Loucy (cell line): ENCODE results near the gene SMYD2.

Experiments used
- H2AFZ ChIP-seq: fragments of 200-600 bp; sonication (generic); 2 replicates; pipeline ENCODE4 v1.6.0; 2016; ENCODE audit warnings: antibody characterized with exemption, mild to moderate bottlenecking, low read length, moderate library complexity
- H3F3A ChIP-seq: fragments of 200-600 bp; 2 replicates; pipeline ENCODE4 v1.6.0; 2016; ENCODE audit warnings: antibody characterized with exemption, low read depth, mild to moderate bottlenecking
- H3K27me3 ChIP-seq: fragments of 200-600 bp; sonication (generic); 2 replicates; pipeline ENCODE4 v1.6.1; 2014; ENCODE audit warnings: low read length, mild to moderate bottlenecking; ENCODE audit not compliant: insufficient read depth, poor library complexity, severe bottlenecking
- H3K36me3 ChIP-seq: fragments of 200-600 bp; sonication (generic); 2 replicates; pipeline ENCODE4 v1.6.1; 2016; ENCODE audit warnings: low read length; ENCODE audit not compliant: insufficient read depth
- H3K4me1 ChIP-seq: fragments of 200-600 bp; sonication (generic); 2 replicates; pipeline ENCODE4 v1.5.1; 2014; ENCODE audit warnings: low read length, mild to moderate bottlenecking; ENCODE audit not compliant: insufficient read depth, poor library complexity, severe bottlenecking
- H3K4me2 ChIP-seq: fragments of 200-600 bp; sonication (generic); 2 replicates; pipeline ENCODE4 v1.6.0; 2014; ENCODE audit warnings: antibody characterized with exemption, low read length, low read depth, mild to moderate bottlenecking; ENCODE audit not compliant: poor library complexity, severe bottlenecking
- H3K4me3 ChIP-seq: fragments of 200-600 bp; sonication (generic); 2 replicates; pipeline ENCODE4 v1.5.1; 2014; ENCODE audit warnings: low read length, mild to moderate bottlenecking, mixed read lengths; ENCODE audit not compliant: poor library complexity, severe bottlenecking
- H3K79me2 ChIP-seq: fragments of 200-600 bp; sonication (generic); 2 replicates; pipeline ENCODE4 v1.6.1; 2014; ENCODE audit warnings: low read length; ENCODE audit not compliant: insufficient read depth
- H3K9ac ChIP-seq: fragments of 200-600 bp; sonication (generic); 2 replicates; pipeline ENCODE4 v1.6.0; 2014; ENCODE audit warnings: mild to moderate bottlenecking, low read depth, low read length, moderate library complexity; ENCODE audit not compliant: poor library complexity, severe bottlenecking
- H3K9me2 ChIP-seq: fragments of 200-600 bp; sonication (generic); replicated peaks from 2 replicates; pipeline ENCODE4 v1.6.1; 2016; ENCODE audit warnings: low read depth, low read length, mixed read lengths
- H3K9me3 ChIP-seq: fragments of 200-600 bp; sonication (generic); 2 replicates; pipeline ENCODE4 v1.6.1; 2014; ENCODE audit warnings: mild to moderate bottlenecking, antibody characterized with exemption, low read length, low read depth; ENCODE audit not compliant: insufficient read depth
- H4K20me1 ChIP-seq: fragments of 200-600 bp; sonication (generic); 2 replicates; pipeline ENCODE4 v1.6.0; 2014; ENCODE audit warnings: antibody characterized with exemption, low read length, mild to moderate bottlenecking; ENCODE audit not compliant: insufficient read depth, poor library complexity, severe bottlenecking
- CTCF ChIP-seq: fragments of 200-600 bp; sonication (generic); conservative IDR thresholded peaks from 2 replicates; pipeline ENCODE4 v1.5.1; 2014; ENCODE audit warnings: mild to moderate bottlenecking, antibody characterized with exemption, low read length
- EZH2phosphoT487 ChIP-seq: fragments of 200-600 bp; IDR thresholded peaks from 2 replicates; pipeline ENCODE4 v1.6.1; 2018; ENCODE audit warnings: antibody characterized with exemption, mild to moderate bottlenecking, moderate library complexity, borderline replicate concordance

Gene SMYD2

GRCh38 chr1:214344897-214345296 is 63.9 kb downstream of the SMYD2 start:
- Histone ChIP-seq H2AFZ (no peak overlapping the region), H4K20me1 (no peaks in the 10 kb centered on the region), H3K27me3 (no peaks in the 10 kb centered on the region), H3F3A (no peaks in the 10 kb centered on the region), H3K9me3 (peaks cover 11% of the 10 kb centered on the region; the same call in 1 of the 2 replicates), H3K79me2 (no peaks in the 10 kb centered on the region), H3K9ac (no peak overlapping the region), H3K9me2 (no peaks in the 10 kb centered on the region), H3K4me3 (no peak overlapping the region), H3K4me2 (no peak overlapping the region), H3K4me1 (no peaks in the 10 kb centered on the region), H3K36me3 (peaks cover 17% of the 10 kb centered on the region)
- no peak for TF ChIP-seq CTCF
- TF ChIP-seq EZH2phosphoT487 = no peak

GRCh38 chr1:214349008-214349407 is 68.0 kb downstream of the SMYD2 start:
- Histone ChIP-seq H3K9me3 (peaks cover 11% of the 10 kb centered on the region; the same call in 1 of the 2 replicates), H3K4me3 (no peak overlapping the region), H3K9ac (no peak overlapping the region), H4K20me1 (no peaks in the 10 kb centered on the region), H3K4me1 (no peaks in the 10 kb centered on the region), H3K36me3 (peaks cover 12% of the 10 kb centered on the region), H3K9me2 (no peaks in the 10 kb centered on the region), H3K79me2 (no peaks in the 10 kb centered on the region), H2AFZ (no peak overlapping the region), H3K4me2 (no peak overlapping the region), H3K27me3 (no peaks in the 10 kb centered on the region), H3F3A (no peaks in the 10 kb centered on the region)
- TF ChIP-seq CTCF = no peak
- TF ChIP-seq EZH2phosphoT487 = no peak

GRCh38 chr1:214349781-214350180 is 68.8 kb downstream of the SMYD2 start:
- H3F3A ChIP-seq = no peaks in the 10 kb centered on the region
- H3K9me2 ChIP-seq = no peaks in the 10 kb centered on the region
- H3K4me2 ChIP-seq = no peak overlapping the region
- TF ChIP-seq CTCF (no peak), EZH2phosphoT487 (no peak)
- no peak overlapping the region for H3K4me3 ChIP-seq
- H3K36me3 ChIP-seq = peaks cover 5% of the 10 kb centered on the region; the same call in 1 of the 2 replicates
- no peaks in the 10 kb centered on the region for H3K79me2 ChIP-seq
- no peaks in the 10 kb centered on the region for H3K4me1 ChIP-seq
- no peak overlapping the region for H2AFZ ChIP-seq
- no peaks in the 10 kb centered on the region for H3K27me3 ChIP-seq
- peaks cover 3% of the 10 kb centered on the region; the same call in 1 of the 2 replicates for H3K9me3 ChIP-seq
- H3K9ac ChIP-seq = no peak overlapping the region
- H4K20me1 ChIP-seq = no peaks in the 10 kb centered on the region
